ENCODE measurements around the gene PGC. TPM values are rescaled to one million over a fixed set of nuclear protein-coding genes. Genes with fewer than 3 reads are reported as not detected.

PGC gene
- total RNA-seq, 4 donors from 2014 or later = 1.5 TPM; not detected in 3

DNA sequence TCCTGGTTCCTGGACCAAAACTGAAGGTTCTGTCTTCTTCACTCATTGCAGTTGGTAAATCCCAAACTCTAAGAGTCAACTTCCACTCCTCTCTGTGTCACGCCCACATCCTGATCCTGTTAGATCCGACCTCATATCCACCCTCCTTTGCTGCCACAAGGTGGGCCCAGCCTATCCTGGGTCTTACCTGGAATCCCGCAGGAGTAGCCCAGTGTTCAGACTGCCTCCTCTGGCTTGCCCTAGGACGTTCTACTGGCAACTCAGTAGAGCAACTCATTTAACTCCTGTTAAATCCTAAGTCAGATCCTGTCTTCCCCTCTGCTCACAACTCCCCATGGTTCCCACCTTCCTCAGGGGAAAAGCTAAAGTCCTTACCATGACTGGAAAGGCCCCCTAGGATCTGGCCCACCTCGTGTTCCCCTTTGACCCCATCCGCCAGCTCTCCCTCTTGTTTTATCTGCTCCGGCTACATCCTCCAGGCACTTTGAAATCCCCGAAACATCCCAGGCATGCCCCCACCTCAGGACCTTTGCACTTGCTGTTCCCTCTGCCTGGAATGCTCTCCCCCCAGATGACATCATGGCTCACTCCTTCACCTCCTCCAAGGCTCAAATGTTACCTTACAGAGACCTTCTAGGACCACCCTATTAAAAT is 55.6 kb downstream of the PGC start:
- WGBS, 2 donors (ENCODE audit: low coverage in 1 of 2) = 86 to 89% methylated on average over 7 to 8 of the region's 8 CpGs
- no peaks in the 10 kb centered on the region for H3K9me3 ChIP-seq
- peaks cover 0 to 3% (median 3%) of the 10 kb centered on the region in 4 donors for H3K4me1 ChIP-seq
- TF ChIP-seq POLR2A (IDR thresholded peaks at IDR 0.05) (no peak), POLR2AphosphoS5 (IDR thresholded peaks at IDR 0.05) (no peak), CTCF (IDR thresholded peaks at IDR 0.05) (no peak), EP300 (IDR thresholded peaks at IDR 0.05; ENCODE audit: low read depth) (no peak)
- DNase-seq = no peak
- peaks cover 0 to 7% (median 0%) of the 10 kb centered on the region in 4 donors for H3K36me3 ChIP-seq
- H3K27me3 ChIP-seq = no peaks in the 10 kb centered on the region
- in situ Hi-C loops (cut with MboI; ENCODE audit: low pct_ligation_motif_present in 1 of 4, low pct_unique_long_range_greater_than_20kb in 1 of 4, low sequenced_read_pairs in 3 of 4) (loop anchor here in 1 of 4 donors (25.0 kb wide), 2 partner anchors 229 to 329 kb away; no protein-coding TSS in a partner anchor), intact Hi-C loops (cut with DNase I; ENCODE audit: low total_unique reads) (no loop called here)
- H3K4me3 ChIP-seq = no peak overlapping the region
- H3K27ac ChIP-seq = no peak overlapping the region

DNA sequence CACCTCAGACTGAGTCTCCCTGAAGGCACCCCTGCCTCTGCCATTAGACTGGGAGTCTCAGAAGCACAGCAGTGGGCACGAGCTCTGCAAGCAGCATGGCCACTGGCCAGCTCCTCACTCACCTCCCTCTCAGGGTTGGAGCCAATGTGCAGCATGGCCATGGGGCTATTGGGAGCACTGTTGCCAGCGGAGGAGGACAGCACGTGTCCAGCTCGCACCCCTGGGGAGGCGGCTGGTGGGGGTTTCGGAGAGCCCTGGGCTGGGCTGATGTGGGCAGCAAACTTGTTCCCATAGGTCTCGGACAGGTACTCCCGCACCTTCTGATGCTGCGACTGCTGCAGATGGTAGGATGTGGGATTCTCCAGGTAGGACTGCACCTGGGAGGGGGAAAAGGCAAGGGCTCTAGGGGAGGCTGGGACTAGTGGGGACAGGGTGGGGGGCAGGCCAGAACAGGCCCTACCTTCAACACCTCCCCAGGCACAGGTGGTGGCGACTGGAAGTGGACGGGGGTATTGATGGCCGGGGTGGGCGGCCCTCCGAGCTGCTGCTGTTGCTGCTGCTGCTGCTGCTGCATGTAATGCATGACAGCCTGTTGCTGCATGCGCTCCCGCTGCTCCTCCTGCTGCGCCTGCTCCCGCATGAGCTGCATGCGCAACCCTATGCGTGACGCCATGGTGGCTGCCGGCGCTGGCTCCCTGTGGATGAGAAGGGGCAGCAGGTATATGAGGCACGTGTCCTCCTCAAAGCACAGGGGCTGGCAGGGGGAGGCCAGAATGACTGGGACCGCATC is 56.5 kb downstream of the PGC start:
- 96% methylated on average over 25 of the region's 25 CpGs; no CpG with 5 or more reads in 1 of the 2 donors for WGBS, 2 donors (ENCODE audit: low coverage in 1 of 2)
- in situ Hi-C loops (cut with MboI; ENCODE audit: low pct_ligation_motif_present in 1 of 4, low pct_unique_long_range_greater_than_20kb in 1 of 4, low sequenced_read_pairs in 3 of 4) = loop anchor here in 1 of 4 donors (25.0 kb wide), 2 partner anchors 228 to 328 kb away; no protein-coding TSS in a partner anchor
- no peak for DNase-seq
- Histone ChIP-seq H3K4me1 (peaks cover 0 to 3% (median 3%) of the 10 kb centered on the region in 4 donors), H3K4me3 (no peak overlapping the region), H3K9me3 (no peaks in the 10 kb centered on the region), H3K27me3 (no peaks in the 10 kb centered on the region), H3K36me3 (peaks cover 0 to 7% (median 0%) of the 10 kb centered on the region in 4 donors), H3K27ac (no peak overlapping the region)
- intact Hi-C loops (cut with DNase I; ENCODE audit: low total_unique reads) = no loop called here
- no peak for TF ChIP-seq POLR2AphosphoS5 (IDR thresholded peaks at IDR 0.05)
- no peak for TF ChIP-seq CTCF (IDR thresholded peaks at IDR 0.05)
- TF ChIP-seq POLR2A (IDR thresholded peaks at IDR 0.05) = no peak
- TF ChIP-seq EP300 (IDR thresholded peaks at IDR 0.05; ENCODE audit: low read depth) = no peak

- in situ Hi-C loops (cut with MboI; ENCODE audit: low pct_ligation_motif_present in 1 of 4, low pct_unique_long_range_greater_than_20kb in 1 of 4, low sequenced_read_pairs in 3 of 4) (loop anchor here in 3 of 4 donors (5.0 to 25.0 kb wide), 5 partner anchors 85 to 327 kb away; no protein-coding TSS in a partner anchor), intact Hi-C loops (cut with DNase I; ENCODE audit: low total_unique reads) (loop anchor here (10.0 kb wide), 1 partner anchor 225 kb away; no protein-coding TSS in a partner anchor)
- H3K9me3 ChIP-seq = no peaks in the 10 kb centered on the region
- no peaks in the 10 kb centered on the region for H3K27me3 ChIP-seq
- TF ChIP-seq CTCF (IDR thresholded peaks at IDR 0.05) (no peak), POLR2A (IDR thresholded peaks at IDR 0.05) (no peak), EP300 (IDR thresholded peaks at IDR 0.05; ENCODE audit: low read depth) (no peak), POLR2AphosphoS5 (IDR thresholded peaks at IDR 0.05) (no peak)
- H3K27ac ChIP-seq = no peak overlapping the region
- H3K4me1 ChIP-seq = peaks cover 0 to 3% (median 3%) of the 10 kb centered on the region in 4 donors
- no peak overlapping the region for H3K4me3 ChIP-seq
- DNase-seq = no peak
- WGBS, 2 donors (ENCODE audit: low coverage in 1 of 2) = 64 to 93% methylated on average over 4 to 9 of the region's 9 CpGs
- peaks cover 0 to 7% (median 0%) of the 10 kb centered on the region in 4 donors for H3K36me3 ChIP-seq
These were observed 57.8 kb downstream of the PGC start for GRCh38 chr6:41689171-41690008.
